Osteocyte (in vitro differentiated cells): ENCODE data around the gene FETUB. TPM values are rescaled to one million over a fixed set of nuclear protein-coding genes. Genes with fewer than 3 reads are reported as not detected.

ENCODE experiments used
- DNase-seq: peaks from one replicate; pipeline ENCODE4 v3.0.0; 2021; ENCODE audit warnings: mixed read lengths; ENCODE audit not compliant: unreplicated experiment; ENCODE audit errors: extremely low spot score
- H3K27ac Mint-ChIP-seq: one replicate; pipeline ENCODE4 v1.8.0; 2021; ENCODE audit warnings: mild to moderate bottlenecking, mixed read lengths; ENCODE audit not compliant: unreplicated experiment
- H3K27me3 Mint-ChIP-seq: one replicate; pipeline ENCODE4 v1.8.0; 2021; ENCODE audit warnings: mixed read lengths; ENCODE audit not compliant: unreplicated experiment
- H3K36me3 Mint-ChIP-seq: one replicate; pipeline ENCODE4 v1.8.0; 2021; ENCODE audit warnings: mixed read lengths; ENCODE audit not compliant: unreplicated experiment
- H3K4me1 Mint-ChIP-seq: one replicate; pipeline ENCODE4 v1.8.0; 2021; ENCODE audit warnings: mixed read lengths; ENCODE audit not compliant: unreplicated experiment
- H3K4me3 Mint-ChIP-seq: one replicate; pipeline ENCODE4 v1.8.0; 2021; ENCODE audit warnings: mild to moderate bottlenecking, moderate library complexity, mixed read lengths; ENCODE audit not compliant: unreplicated experiment
- H3K9me3 Mint-ChIP-seq: one replicate; pipeline ENCODE4 v1.8.0; 2021; ENCODE audit warnings: mixed read lengths; ENCODE audit not compliant: unreplicated experiment
- total RNA-seq: library from RNA; stranded (reverse); gene quantifications from 2 replicates; pipeline ENCODE4 v1.2.1, GENCODE V29; 2021
- TF ChIP-seq, protein P1 (sequence below): fragments of 200-600 bp; sonication (generic); IDR thresholded peaks from 2 replicates; pipeline ENCODE4 v1.5.0; 2021; ENCODE audit warnings: antibody characterized with exemption, mild to moderate bottlenecking, moderate library complexity

FETUB gene
- total RNA-seq, 1 donor from 2014 or later: not detected

- no peak overlapping the region for H3K27ac Mint-ChIP-seq
- H3K36me3 Mint-ChIP-seq: no peaks in the 10 kb centered on the region
- H3K4me3 Mint-ChIP-seq: no peak overlapping the region
- DNase-seq: no peak
- TF ChIP-seq, protein P1, sequence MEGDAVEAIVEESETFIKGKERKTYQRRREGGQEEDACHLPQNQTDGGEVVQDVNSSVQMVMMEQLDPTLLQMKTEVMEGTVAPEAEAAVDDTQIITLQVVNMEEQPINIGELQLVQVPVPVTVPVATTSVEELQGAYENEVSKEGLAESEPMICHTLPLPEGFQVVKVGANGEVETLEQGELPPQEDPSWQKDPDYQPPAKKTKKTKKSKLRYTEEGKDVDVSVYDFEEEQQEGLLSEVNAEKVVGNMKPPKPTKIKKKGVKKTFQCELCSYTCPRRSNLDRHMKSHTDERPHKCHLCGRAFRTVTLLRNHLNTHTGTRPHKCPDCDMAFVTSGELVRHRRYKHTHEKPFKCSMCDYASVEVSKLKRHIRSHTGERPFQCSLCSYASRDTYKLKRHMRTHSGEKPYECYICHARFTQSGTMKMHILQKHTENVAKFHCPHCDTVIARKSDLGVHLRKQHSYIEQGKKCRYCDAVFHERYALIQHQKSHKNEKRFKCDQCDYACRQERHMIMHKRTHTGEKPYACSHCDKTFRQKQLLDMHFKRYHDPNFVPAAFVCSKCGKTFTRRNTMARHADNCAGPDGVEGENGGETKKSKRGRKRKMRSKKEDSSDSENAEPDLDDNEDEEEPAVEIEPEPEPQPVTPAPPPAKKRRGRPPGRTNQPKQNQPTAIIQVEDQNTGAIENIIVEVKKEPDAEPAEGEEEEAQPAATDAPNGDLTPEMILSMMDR: no peak
- H3K4me1 Mint-ChIP-seq: peaks cover 9% of the 10 kb centered on the region
- no peaks in the 10 kb centered on the region for H3K9me3 Mint-ChIP-seq
- H3K27me3 Mint-ChIP-seq: peaks cover 27% of the 10 kb centered on the region
Measured at GRCh38 chr3:186619787-186620212, 20.4 kb upstream of the FETUB start.

DNA sequence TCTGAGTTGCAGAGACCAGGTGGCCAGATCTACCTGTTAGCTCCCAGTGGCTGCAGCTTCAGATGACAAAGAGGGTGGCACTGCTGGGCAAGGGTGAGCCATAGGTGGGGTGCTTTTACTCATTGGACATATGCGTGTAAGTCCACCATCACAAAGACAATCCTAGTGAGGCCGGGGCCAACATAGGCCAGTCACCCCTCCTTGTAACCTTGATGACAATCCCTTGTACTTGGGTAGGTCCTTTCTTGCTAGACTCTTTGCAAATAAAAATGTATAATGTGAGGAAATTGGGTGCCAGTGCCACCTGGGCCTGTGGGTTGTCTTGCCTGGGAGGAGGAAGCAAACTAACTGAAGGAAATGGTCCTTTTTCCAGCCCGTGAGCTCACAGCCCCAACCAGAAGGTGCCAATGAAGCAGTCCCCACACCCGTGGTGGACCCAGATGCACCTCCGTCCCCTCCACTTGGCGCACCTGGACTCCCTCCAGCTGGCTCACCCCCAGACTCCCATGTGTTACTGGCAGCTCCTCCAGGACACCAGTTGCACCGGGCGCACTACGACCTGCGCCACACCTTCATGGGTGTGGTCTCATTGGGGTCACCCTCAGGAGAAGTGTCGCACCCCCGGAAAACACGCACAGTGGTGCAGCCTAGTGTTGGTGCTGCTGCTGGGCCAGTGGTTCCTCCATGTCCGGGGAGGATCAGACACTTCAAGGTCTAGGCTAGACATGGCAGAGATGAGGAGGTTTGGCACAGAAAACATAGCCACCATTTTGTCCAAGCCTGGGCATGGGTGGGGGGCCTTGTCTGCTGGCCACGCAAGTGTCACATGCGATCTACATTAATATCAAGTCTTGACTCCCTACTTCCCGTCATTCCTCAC, 19.7 kb upstream of the FETUB start:
- TF ChIP-seq, protein P1: no peak
- peaks cover 24% of the 10 kb centered on the region for H3K27me3 Mint-ChIP-seq
- H3K4me1 Mint-ChIP-seq: peaks cover 7% of the 10 kb centered on the region
- DNase-seq: no peak
- no peaks in the 10 kb centered on the region for H3K9me3 Mint-ChIP-seq
- no peak overlapping the region for H3K4me3 Mint-ChIP-seq
- no peaks in the 10 kb centered on the region for H3K36me3 Mint-ChIP-seq
- H3K27ac Mint-ChIP-seq: no peak overlapping the region

GRCh38 chr3:186621894-186622650, 18.1 kb upstream of the FETUB start:
- Mint-ChIP-seq H3K27ac (no peak overlapping the region), H3K27me3 (peaks cover 24% of the 10 kb centered on the region), H3K4me1 (peaks cover 2% of the 10 kb centered on the region), H3K36me3 (no peaks in the 10 kb centered on the region), H3K9me3 (no peaks in the 10 kb centered on the region), H3K4me3 (no peak overlapping the region)
- TF ChIP-seq, protein P1: no peak
- DNase-seq: no peak

DNA sequence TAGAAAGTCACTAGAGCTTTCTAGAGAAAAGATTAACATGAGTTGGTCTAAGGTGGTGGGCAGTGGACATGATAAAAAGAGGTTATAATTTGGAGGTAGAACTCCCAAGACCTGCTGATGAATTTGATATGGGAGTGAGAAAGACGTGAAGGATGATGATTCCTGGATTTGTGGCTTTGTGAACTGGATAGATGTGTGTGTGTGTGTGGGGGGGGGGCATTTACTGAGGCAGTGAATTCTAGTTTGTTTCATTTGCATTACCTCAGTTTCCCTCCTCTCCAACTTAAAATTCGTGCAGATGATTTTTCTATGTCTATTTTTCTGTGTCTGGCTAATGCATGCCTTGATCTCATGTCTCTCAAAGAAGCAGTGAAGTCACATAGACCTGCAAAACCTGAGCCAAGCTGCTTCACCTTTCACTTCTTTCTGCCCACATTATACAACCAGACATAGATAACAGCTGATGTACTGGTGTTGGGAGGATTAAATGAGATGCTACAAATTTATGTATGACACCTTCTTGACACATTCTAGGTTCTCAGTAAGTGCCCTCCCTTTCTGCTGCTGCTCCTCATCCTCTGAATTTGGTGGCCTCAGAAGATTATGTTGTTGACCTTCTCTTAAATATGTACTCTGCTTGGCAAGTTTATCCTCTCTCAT, 17.4 kb upstream of the FETUB start:
- no peak for DNase-seq
- Mint-ChIP-seq H3K4me3 (no peak overlapping the region), H3K27ac (no peak overlapping the region), H3K27me3 (peaks cover 22% of the 10 kb centered on the region), H3K36me3 (no peaks in the 10 kb centered on the region), H3K9me3 (no peaks in the 10 kb centered on the region), H3K4me1 (no peaks in the 10 kb centered on the region)
- TF ChIP-seq, protein P1: no peak
